A673 (cell line): Measurements from ENCODE around the gene SPRY1.

Experiments
- CTCF ChIP-seq: fragments of 300-800, 200-600 bp; sonication (generic); conservative IDR thresholded peaks from 2 replicates; pipeline ENCODE4 v1.5.1; 2017; ENCODE audit warnings: low read depth, mild to moderate bottlenecking, antibody characterized with exemption, low read length, moderate library complexity, mixed read lengths
- EZH2 ChIP-seq: fragments of 200-600 bp; sonication (generic); IDR thresholded peaks from 2 replicates; pipeline ENCODE4 v1.6.1; 2017; ENCODE audit warnings: borderline replicate concordance, low read depth, mild to moderate bottlenecking, mixed read lengths, antibody characterized with exemption, low read length; ENCODE audit not compliant: poor library complexity, severe bottlenecking

GRCh38 chr4:123401271-123402120, 4.9 kb downstream of the SPRY1 start:
- TF ChIP-seq CTCF, result no peak
- TF ChIP-seq EZH2, result no peak
